Measurements from ENCODE around the gene SLC6A11. TPM values are rescaled to one million over a fixed set of nuclear protein-coding genes. Genes with fewer than 3 reads are reported as not detected.

Gene SLC6A11
- total and polyA plus RNA-seq, 2 of the 8 experiments (the other 6 are each of a cell fraction or from before 2014, with no cell fraction given), result 0.78 to 1.5 TPM

DNA sequence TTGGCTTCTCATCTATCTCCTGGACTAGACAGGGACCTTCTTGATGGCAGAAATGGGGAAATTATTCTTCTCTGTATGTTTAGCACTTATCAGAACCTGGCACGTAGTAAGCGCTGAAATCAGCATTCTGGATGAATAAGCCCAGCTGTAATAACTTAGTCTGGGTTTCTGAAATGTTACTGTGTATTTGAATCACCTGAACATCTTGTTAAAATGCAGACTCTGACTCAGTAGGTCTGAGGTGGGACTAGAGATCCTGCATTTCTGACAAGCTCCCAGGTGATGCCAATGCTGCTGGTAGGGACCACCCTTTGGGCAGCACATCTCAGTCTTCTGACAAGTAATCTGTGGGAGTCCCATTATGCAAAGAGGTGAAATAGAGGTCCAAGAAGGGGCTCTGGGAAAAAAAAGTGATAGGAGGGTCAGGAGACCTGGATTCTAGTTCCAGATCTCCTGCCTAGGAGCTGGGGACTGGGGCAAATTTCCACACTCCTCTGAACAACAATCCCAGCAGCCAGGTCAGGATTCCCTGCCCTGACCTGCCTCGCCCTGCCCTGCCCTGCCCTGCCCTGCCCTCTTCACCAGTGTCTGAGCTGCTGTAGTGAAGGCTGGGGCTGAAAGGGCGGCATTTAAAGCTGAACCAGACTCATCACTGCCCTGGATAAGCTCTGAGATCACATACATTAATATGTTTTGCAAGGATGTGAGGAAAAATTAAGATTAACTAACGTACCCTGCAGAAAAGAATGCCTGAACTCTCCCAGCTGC lies 17.2 kb upstream of the SLC6A11 start (continued):
- no peak for TF ChIP-seq BCL11A (IDR thresholded peaks at IDR 0.05; ENCODE audit: low read depth in 2 of 2, low read length in 2 of 2)
- no peak for TF ChIP-seq POLR2A (IDR thresholded peaks at IDR 0.05; ENCODE audit: control extremely low read depth in 1 of 2, low read depth in 2 of 2, low read length in 2 of 2)
- no peak for TF ChIP-seq HDAC6 (IDR thresholded peaks at IDR 0.05; ENCODE audit: low read depth, low read length)
- TF ChIP-seq JUN (IDR thresholded peaks at IDR 0.05; ENCODE audit: low read depth, low read length), result no peak
- TF ChIP-seq SP4 (IDR thresholded peaks at IDR 0.05; ENCODE audit: low read length), result no peak

Measured in H1 (cell line).